HG02763 (cell line): ENCODE data around the gene CTIF.

Experiments
- ATAC-seq: cut with Tn5 transposase; IDR thresholded peaks from one replicate; pipeline ENCODE4 v1.9.1; 2021; ENCODE audit warnings: mild to moderate bottlenecking, moderate library complexity; ENCODE audit not compliant: unreplicated experiment

The CTIF gene

GRCh38 chr18:48675912-48676311 lies 137.1 kb downstream of the CTIF start:
- no peak for ATAC-seq

- no peak for ATAC-seq
These were observed 137.5 kb downstream of the CTIF start for GRCh38 chr18:48676346-48676745.

- ATAC-seq: no peak
These were observed 138.0 kb downstream of the CTIF start for GRCh38 chr18:48676756-48677368.

- ATAC-seq: no peak
These were observed 139.6 kb downstream of the CTIF start for GRCh38 chr18:48678237-48679115.

DNA sequence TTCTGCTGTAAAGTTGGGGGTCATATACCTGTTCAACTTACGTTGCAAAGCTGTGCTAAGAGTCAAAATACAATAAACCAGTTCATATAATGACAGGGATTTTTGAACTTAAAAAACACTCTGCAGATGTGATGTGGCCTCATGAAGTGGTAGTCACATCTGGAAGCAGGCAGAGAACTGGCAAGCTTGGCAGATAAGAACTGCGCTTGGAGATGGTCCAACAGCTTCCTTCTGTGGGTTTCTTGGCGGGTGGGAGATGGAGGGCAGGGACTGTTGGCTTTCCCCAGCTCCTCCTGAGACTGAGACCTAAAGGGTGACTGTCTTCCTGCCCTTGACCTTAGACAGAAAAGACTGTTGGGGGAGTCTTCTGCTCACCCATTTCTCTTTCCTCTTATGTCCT lies 140.4 kb downstream of the CTIF start:
- no peak for ATAC-seq

DNA sequence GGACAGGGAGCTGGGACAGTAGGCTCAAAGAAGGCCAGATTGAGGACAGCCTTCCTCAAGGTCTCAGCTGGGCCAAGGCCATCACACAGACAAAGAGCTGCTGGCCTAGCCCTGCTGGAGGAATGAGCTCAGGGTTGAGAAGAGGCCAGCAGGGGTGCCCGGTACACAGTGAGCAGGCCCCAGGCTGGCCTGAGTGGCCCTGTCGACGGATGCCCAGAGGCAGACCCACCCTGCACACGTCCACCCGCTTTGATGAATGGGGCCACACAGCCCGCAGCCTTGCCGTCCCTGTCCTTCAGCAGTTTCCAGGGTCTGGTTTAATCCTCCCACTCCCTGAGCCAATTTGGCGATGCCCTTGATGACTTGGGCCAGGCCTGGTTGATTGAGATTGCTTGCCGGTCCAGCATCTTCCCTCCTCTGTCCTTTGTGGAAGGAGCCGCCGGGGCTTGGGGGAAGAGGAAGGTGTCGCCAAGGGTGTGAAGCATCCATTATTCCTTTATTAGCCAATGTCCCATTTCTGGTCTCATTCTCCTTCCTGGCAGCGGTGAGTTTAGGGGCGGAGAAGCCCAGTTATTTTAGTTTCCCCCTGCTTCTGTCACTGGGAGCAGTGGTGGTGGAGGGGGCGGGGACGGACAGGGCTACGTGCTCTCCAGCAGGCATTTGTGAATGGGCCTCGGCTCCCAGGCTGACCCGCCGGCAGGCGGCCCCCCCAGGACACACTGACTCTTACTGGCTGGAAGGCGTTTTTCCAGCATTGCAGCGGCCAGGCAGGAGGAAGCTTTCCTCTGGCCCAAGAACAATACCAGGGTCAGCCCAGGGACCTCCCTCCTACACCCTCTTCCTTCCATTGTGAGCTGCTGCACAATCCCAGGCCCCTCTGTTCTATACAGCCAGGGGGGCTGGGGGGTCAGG lies 141.8 kb downstream of the CTIF start:
- ATAC-seq: no peak

- ATAC-seq: no peak
These were observed 143.9 kb downstream of the CTIF start for GRCh38 chr18:48682768-48683167.

GRCh38 chr18:48683197-48683596 lies 144.4 kb downstream of the CTIF start:
- no peak for ATAC-seq

- no peak for ATAC-seq
These were observed 144.8 kb downstream of the CTIF start for GRCh38 chr18:48683661-48684060.

DNA sequence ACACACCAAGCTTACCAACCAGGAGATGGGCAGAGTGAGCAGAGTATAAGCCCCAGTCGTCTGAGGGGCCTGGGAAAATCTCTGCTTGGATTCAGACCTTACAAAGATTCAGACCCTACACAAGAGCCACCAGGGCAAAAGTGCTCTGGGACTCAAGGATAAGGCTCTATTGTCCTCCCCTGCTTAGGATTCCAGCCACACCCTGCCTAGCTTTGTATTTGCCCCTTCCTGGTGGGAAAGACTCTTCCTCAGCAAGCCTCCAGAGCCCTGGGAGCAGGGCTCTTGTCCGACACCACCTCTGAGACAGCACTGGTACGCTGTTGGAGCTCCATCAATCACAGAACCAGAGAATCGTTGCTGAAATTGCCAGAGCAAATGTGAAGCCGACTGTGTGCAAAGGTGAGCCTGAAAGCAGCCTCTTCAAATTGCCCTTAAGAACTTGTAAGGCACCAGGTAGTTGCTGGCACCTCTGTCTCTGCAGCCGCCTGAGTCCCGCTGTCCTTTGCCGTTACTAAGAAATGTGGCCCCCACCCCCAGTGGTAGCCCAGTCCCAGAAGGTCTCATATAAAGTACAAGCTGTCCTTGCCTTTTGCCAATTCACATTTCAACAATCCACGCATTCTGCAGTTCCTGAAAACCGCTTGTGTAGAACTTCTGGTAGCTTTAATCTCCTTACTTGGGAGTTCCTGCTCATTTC lies 148.7 kb downstream of the CTIF start:
- no peak for ATAC-seq

- ATAC-seq: no peak
These were observed 150.1 kb downstream of the CTIF start for GRCh38 chr18:48688961-48689360.

DNA sequence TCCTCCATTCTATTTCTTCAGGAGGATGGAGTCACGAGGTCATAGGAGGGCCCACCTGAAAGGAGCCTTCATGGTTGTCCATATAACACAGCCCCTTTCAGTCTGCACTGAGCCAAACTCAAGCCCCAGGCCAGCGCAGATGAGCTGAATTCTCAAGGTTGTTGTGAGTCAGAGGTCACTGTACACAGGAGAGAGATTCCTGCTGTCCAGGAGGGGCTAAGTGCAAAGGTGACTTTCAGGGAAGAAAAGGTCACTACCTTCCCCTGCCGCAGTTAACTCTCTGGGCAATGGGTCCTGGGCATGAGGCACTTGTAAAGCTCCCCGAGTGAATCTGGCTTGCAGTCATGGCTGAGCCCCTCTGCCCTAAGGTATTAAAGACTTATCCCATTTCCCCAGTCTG lies 150.7 kb downstream of the CTIF start:
- ATAC-seq: no peak

- no peak for ATAC-seq
These were observed 151.7 kb downstream of the CTIF start for GRCh38 chr18:48690494-48690893.

- no peak for ATAC-seq
These were observed 154.2 kb downstream of the CTIF start for GRCh38 chr18:48693006-48693405.

- ATAC-seq: no peak
These were observed 154.9 kb downstream of the CTIF start for GRCh38 chr18:48693625-48694262.

GRCh38 chr18:48694295-48694694 lies 155.5 kb downstream of the CTIF start:
- no peak for ATAC-seq

GRCh38 chr18:48695671-48696070 lies 156.8 kb downstream of the CTIF start:
- ATAC-seq: no peak

DNA sequence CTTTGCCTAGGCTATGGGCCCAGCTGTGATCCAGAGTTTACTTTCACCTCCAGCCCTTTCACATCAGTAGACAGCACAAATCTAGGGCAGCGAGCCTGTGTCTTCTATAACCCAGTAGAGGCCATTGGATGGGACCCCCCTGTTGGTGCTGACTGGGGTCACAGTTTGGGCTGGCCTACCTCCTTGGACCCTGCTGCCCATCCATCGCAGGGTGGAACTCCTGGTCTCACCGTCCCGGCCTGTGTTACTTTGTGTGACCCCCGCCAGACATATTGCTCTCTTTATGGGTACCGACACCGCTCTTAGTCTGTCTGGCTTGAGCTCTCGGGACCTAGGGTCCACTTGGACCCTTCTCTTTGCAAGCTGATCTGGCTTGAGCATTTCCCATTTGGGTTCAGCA lies 157.4 kb downstream of the CTIF start:
- no peak for ATAC-seq

GRCh38 chr18:48697441-48697840 lies 158.6 kb downstream of the CTIF start:
- ATAC-seq: no peak

DNA sequence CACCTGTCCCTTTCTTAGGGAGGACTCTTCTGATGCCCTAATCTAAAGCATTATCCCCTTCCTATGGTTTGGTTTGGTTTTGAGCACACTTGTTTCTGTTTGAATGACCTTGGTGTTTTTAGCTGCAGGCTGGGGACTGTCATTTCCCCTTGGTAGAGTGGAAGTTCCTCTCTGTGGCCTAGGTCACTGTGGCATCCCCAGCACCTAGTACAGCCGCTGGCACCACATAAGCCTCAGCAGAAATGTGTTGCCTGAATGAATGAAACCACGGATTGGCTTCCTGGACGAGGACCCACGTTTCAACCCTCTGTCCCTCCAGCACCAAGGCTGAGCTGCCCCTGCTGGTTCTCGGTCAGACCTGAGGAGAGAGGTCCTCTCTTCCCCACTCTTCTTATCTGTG lies 159.9 kb downstream of the CTIF start:
- no peak for ATAC-seq
